NB4 (cell line): ENCODE results near the gene CDRT4.

Source experiments
- DNase-seq: peaks from one replicate; pipeline ENCODE4 v3.0.0; 2010; ENCODE audit warnings: low read depth
- H3K4me3 ChIP-seq: one replicate; pipeline ENCODE4 v1.5.1; 2011; ENCODE audit warnings: mild to moderate bottlenecking, low read depth, low read length, moderate library complexity
- MYC ChIP-seq: IDR thresholded peaks from 2 replicates; pipeline ENCODE4 v1.6.1; 2011; ENCODE audit warnings: low read depth, low read length
- POLR2A ChIP-seq: IDR thresholded peaks from 2 replicates; pipeline ENCODE4 v1.6.1; 2011; ENCODE audit warnings: mild to moderate bottlenecking; ENCODE audit not compliant: insufficient read length; ENCODE audit errors: extremely low read depth
- TF ChIP-seq, protein P1 (sequence below): IDR thresholded peaks from one replicate; pipeline ENCODE4 v1.5.1; 2012; ENCODE audit warnings: low read depth, low read length
- TF ChIP-seq, protein P2 (sequence below): IDR thresholded peaks from 2 replicates; pipeline ENCODE4 v1.6.1; 2011; ENCODE audit warnings: low read depth, low read length

CDRT4 gene

DNA sequence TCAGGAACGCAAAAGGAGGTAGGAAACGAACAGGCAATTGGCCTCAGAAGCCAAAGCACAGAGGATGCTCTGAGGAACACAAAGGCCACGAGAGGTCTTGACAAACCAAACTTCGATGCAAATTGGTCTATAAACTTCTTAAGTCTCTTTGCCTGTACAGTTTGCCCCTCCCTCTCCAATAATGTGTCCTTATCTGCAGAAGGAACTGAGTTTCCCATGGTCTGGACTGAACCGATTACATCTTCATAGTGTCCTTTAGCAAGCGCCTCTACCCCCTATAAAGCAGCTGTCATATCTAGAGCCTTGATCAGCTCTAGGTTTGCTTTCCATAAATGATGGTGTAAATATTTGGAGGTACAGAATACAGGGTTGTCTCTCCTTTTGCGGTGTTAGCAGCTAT lies 3.1 kb upstream of the CDRT4 start:
- TF ChIP-seq POLR2A: no peak
- TF ChIP-seq, protein P1, sequence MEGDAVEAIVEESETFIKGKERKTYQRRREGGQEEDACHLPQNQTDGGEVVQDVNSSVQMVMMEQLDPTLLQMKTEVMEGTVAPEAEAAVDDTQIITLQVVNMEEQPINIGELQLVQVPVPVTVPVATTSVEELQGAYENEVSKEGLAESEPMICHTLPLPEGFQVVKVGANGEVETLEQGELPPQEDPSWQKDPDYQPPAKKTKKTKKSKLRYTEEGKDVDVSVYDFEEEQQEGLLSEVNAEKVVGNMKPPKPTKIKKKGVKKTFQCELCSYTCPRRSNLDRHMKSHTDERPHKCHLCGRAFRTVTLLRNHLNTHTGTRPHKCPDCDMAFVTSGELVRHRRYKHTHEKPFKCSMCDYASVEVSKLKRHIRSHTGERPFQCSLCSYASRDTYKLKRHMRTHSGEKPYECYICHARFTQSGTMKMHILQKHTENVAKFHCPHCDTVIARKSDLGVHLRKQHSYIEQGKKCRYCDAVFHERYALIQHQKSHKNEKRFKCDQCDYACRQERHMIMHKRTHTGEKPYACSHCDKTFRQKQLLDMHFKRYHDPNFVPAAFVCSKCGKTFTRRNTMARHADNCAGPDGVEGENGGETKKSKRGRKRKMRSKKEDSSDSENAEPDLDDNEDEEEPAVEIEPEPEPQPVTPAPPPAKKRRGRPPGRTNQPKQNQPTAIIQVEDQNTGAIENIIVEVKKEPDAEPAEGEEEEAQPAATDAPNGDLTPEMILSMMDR: no peak
- TF ChIP-seq, protein P2, sequence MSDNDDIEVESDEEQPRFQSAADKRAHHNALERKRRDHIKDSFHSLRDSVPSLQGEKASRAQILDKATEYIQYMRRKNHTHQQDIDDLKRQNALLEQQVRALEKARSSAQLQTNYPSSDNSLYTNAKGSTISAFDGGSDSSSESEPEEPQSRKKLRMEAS: no peak
- TF ChIP-seq MYC: no peak
- DNase-seq: no peak
- no peak overlapping the region for H3K4me3 ChIP-seq

DNA sequence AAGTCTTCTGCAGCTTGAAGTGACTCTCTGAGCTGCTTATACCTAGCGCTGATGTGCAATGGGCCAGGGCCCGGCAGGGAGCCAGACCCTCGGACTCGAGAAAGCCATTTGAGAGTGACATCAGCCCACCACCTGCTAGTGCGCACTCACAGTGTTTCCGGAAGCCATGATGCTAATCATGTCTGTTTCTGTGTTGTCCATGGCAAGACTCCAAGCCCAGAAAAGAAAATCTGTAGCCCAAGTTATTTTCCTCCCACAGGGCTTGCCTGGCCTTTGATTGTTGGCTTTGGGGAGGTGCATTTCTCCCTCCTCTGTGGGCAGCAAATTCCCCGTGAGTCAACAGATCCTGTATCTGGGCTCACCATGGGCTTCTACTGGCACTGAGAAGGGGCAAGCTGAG lies 1.8 kb upstream of the CDRT4 start:
- H3K4me3 ChIP-seq: no peak overlapping the region
- DNase-seq: no peak
- TF ChIP-seq, protein P1: no peak
- TF ChIP-seq MYC (no peak), POLR2A (no peak)
- TF ChIP-seq, protein P2: no peak

DNA sequence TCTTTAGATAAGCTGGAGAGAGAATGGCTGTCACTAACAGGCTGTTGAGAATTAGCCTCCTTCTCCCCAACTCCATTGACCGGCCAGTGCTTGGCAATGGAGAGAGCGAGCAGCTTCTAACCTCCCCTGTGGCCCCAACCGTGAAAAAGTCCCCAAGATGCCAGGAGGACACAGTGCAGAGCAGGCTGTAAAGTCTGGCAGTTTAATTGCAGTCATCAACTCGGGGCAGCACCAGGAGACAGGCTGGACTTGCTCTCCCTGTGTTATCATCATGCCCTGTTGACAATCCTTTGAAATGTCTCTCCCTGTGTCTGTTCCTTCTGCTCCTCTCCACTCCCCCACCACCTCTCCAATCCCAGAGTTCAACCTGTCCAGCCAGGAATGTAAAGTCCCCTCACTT lies 705 bp upstream of the CDRT4 start:
- no peak for DNase-seq
- TF ChIP-seq, protein P1: no peak
- TF ChIP-seq POLR2A: no peak
- no peak for TF ChIP-seq MYC
- TF ChIP-seq, protein P2: no peak

DNA sequence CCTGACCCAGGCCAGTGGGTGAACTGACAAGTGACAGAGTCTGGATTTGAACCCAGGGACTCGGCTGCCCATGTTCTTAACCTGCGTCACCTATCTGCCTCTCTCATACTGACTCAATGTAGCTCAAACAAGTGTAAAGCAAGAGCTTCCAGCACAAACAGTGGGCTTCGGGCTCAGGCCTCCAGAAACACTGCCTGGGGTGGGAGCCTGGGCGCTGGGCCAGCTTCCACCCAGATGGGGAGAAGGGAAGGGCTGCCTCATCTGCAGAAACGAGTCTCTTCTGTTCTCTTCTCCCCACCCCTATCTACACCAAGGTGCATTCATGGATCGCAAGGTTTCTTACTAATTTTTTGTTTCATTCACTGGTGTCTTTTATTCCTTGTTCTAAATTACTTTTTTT lies 1.3 kb downstream of the CDRT4 start:
- H3K4me3 ChIP-seq: no peak overlapping the region
- TF ChIP-seq, protein P2: no peak
- TF ChIP-seq, protein P1: no peak
- TF ChIP-seq MYC (no peak), POLR2A (no peak)
- no peak for DNase-seq

More for the DNA sequence above, 705 bp upstream of the CDRT4 start:
- no peak overlapping the region for H3K4me3 ChIP-seq

DNA sequence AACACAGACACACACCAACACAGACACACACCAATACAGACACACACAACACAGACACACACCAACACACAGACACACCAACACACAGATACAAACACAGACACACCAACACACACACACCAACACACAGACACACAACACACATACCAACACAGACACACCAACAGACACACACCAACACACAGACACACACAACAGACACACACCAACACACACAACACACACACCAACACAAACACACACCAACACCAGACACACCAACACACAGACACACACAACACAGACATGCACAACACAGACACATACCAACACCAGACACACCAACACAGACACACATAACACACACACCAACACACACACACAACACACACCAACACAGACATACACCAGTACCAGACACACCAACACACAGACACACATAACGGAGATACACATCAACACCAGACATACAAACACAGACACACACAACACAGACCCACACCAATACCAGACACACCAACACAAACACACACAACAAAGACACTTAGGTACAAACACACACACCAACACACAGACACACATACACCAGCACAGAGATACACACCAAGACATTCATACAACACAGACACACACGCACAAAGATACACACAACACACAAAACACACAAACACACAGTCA lies 2.2 kb downstream of the CDRT4 start:
- no peak for DNase-seq
- no peak overlapping the region for H3K4me3 ChIP-seq
- TF ChIP-seq, protein P1: no peak
- TF ChIP-seq MYC (no peak), POLR2A (no peak)
- TF ChIP-seq, protein P2: no peak
